Smooth muscle cell (in vitro differentiated cells): ENCODE results near the gene KMT2D. TPM values are rescaled to one million over a fixed set of nuclear protein-coding genes. Genes with fewer than 3 reads are reported as not detected.
A peak's percentile ranks its signal among the peaks of the same experiment; 100 is the strongest.

Source experiments
- DNase-seq: peaks from one replicate; lab custom pipeline; 2025; ENCODE audit not compliant: unreplicated experiment; lab: John Stamatoyannopoulos, UW
- H2AFZ ChIP-seq: fragments of 200-600 bp; sonication (generic); 2 replicates; pipeline ENCODE4 v1.6.0; 2016; ENCODE audit warnings: antibody characterized with exemption, low read depth, mild to moderate bottlenecking
- H3F3A ChIP-seq: fragments of 200-600 bp; sonication (generic); 2 replicates; pipeline ENCODE4 v1.6.0; 2017; ENCODE audit warnings: antibody characterized with exemption, low read depth
- H3K27ac ChIP-seq: fragments of 200-600 bp; sonication (generic); 2 replicates; pipeline ENCODE4 v1.5.1; 2016; ENCODE audit warnings: low read depth, mild to moderate bottlenecking
- H3K27me3 ChIP-seq: fragments of 200-600 bp; sonication (generic); 2 replicates; pipeline ENCODE4 v1.6.1; 2016; ENCODE audit warnings: low read depth, mild to moderate bottlenecking
- H3K36me3 ChIP-seq: fragments of 200-600 bp; sonication (generic); 2 replicates; pipeline ENCODE4 v1.5.1; 2016; ENCODE audit warnings: low read depth
- H3K4me1 ChIP-seq: fragments of 200-600 bp; sonication (generic); 2 replicates; pipeline ENCODE4 v1.5.1; 2016; ENCODE audit warnings: low read depth
- H3K4me2 ChIP-seq: fragments of 200-600 bp; sonication (generic); 2 replicates; pipeline ENCODE4 v1.6.0; 2016; ENCODE audit warnings: mild to moderate bottlenecking
- H3K4me3 ChIP-seq: fragments of 200-600 bp; sonication (generic); 2 replicates; pipeline ENCODE4 v1.5.1; 2016; ENCODE audit warnings: mild to moderate bottlenecking
- H3K79me2 ChIP-seq: fragments of 200-600 bp; sonication (generic); 2 replicates; pipeline ENCODE4 v1.6.0; 2016; ENCODE audit warnings: low read depth, mild to moderate bottlenecking
- H3K9ac ChIP-seq: fragments of 200-600 bp; sonication (generic); 2 replicates; pipeline ENCODE4 v1.6.0; 2016; ENCODE audit warnings: low read depth
- H3K9me3 ChIP-seq: fragments of 200-600 bp; sonication (generic); replicated peaks from 2 replicates; pipeline ENCODE4 v1.5.1; 2016; ENCODE audit warnings: low read depth
- H4K20me1 ChIP-seq: fragments of 200-600 bp; sonication (generic); 2 replicates; pipeline ENCODE4 v1.6.0; 2016; ENCODE audit warnings: low read depth
- CTCF ChIP-seq: fragments of 200-600 bp; sonication (generic); IDR thresholded peaks from 2 replicates; pipeline ENCODE4 v1.5.1; 2017; ENCODE audit warnings: borderline replicate concordance, mild to moderate bottlenecking, antibody characterized with exemption; ENCODE audit not compliant: insufficient read depth, poor library complexity, severe bottlenecking
- WGBS: methylation state at CpG from one replicate; pipeline ENCODE4 v1.1.7; 2016; ENCODE audit warnings: low lambda C conversion rate; 5-methylcytosine and 5-hydroxymethylcytosine counted together
- polyA plus RNA-seq: library from polyadenylated mRNA; unstranded; fragments of >200 nt; fragmentation: Nextera tagmentation; extraction: Ambion mirVana; gene quantifications from 2 replicates; pipeline ENCODE4 v1.2.1, GENCODE V29; 2016
- total RNA-seq: library from RNA; depleted of rRNA; stranded (reverse); fragments of >200 nt; gene quantifications from 2 replicates; pipeline ENCODE4 v1.2.3, GENCODE V29; 2014

Gene KMT2D
- total and polyA plus RNA-seq, 2 experiments from 2014 or later, result 24.6 to 25.9 TPM

- Histone ChIP-seq H3K27me3 (no peaks in the 10 kb centered on the region), H4K20me1 (no peaks in the 10 kb centered on the region), H3F3A (peaks cover 11% of the 10 kb centered on the region), H2AFZ (no peak overlapping the region), H3K36me3 (no peaks in the 10 kb centered on the region), H3K9me3 (no peaks in the 10 kb centered on the region), H3K4me2 (no peak overlapping the region), H3K4me3 (no peak overlapping the region), H3K4me1 (no peaks in the 10 kb centered on the region), H3K9ac (no peak overlapping the region), H3K27ac (no peak overlapping the region), H3K79me2 (no peaks in the 10 kb centered on the region)
- WGBS, result 96% methylated on average over 2 of the region's 2 CpGs
- no peak for TF ChIP-seq CTCF
- DNase-seq, result no peak
Observed at GRCh38 chr12:49023812-49024211, 36.8 kb downstream of the KMT2D start.

GRCh38 chr12:49022558-49023178 lies 37.9 kb downstream of the KMT2D start:
- Histone ChIP-seq H3K79me2 (no peaks in the 10 kb centered on the region), H4K20me1 (no peaks in the 10 kb centered on the region), H3K36me3 (no peaks in the 10 kb centered on the region), H3K4me1 (peaks cover 4% of the 10 kb centered on the region), H3K27ac (no peak overlapping the region), H3K9ac (no peak overlapping the region), H3K27me3 (no peaks in the 10 kb centered on the region), H3K9me3 (no peaks in the 10 kb centered on the region), H3F3A (peaks cover 11% of the 10 kb centered on the region), H3K4me3 (no peak overlapping the region), H3K4me2 (no peak overlapping the region), H2AFZ (no peak overlapping the region)
- TF ChIP-seq CTCF, result no peak
- 95% methylated on average over 15 of the region's 15 CpGs for WGBS
- DNase-seq, result no peak

GRCh38 chr12:49021292-49021915 lies 39.2 kb downstream of the KMT2D start:
- no peaks in the 10 kb centered on the region for H4K20me1 ChIP-seq
- peaks cover 10% of the 10 kb centered on the region for H3K79me2 ChIP-seq
- no peaks in the 10 kb centered on the region for H3K27me3 ChIP-seq
- no peak overlapping the region for H2AFZ ChIP-seq
- peaks cover 8% of the 10 kb centered on the region for H3K4me1 ChIP-seq
- no peak for TF ChIP-seq CTCF
- no peak overlapping the region for H3K4me3 ChIP-seq
- no peaks in the 10 kb centered on the region for H3K9me3 ChIP-seq
- DNase-seq, result no peak
- no peak overlapping the region for H3K9ac ChIP-seq
- H3F3A ChIP-seq, result peaks cover 11% of the 10 kb centered on the region
- WGBS, result 95% methylated on average over 11 of the region's 11 CpGs
- H3K36me3 ChIP-seq, result no peaks in the 10 kb centered on the region
- no peak overlapping the region for H3K4me2 ChIP-seq
- no peak overlapping the region for H3K27ac ChIP-seq

- DNase-seq, result no peak
- peaks cover 18% of the 10 kb centered on the region for H3K79me2 ChIP-seq
- 100% methylated on average over 4 of the region's 6 CpGs for WGBS
- peaks cover 8% of the 10 kb centered on the region for H3K4me1 ChIP-seq
- H3K27me3 ChIP-seq, result no peaks in the 10 kb centered on the region
- no peak overlapping the region for H3K9ac ChIP-seq
- no peaks in the 10 kb centered on the region for H3K9me3 ChIP-seq
- no peaks in the 10 kb centered on the region for H4K20me1 ChIP-seq
- H3F3A ChIP-seq, result peaks cover 11% of the 10 kb centered on the region
- no peak for TF ChIP-seq CTCF
- no peaks in the 10 kb centered on the region for H3K36me3 ChIP-seq
- no peak overlapping the region for H3K4me2 ChIP-seq
- H2AFZ ChIP-seq, result no peak overlapping the region
- peak overlapping the region; percentile 97 for H3K27ac ChIP-seq
- no peak overlapping the region for H3K4me3 ChIP-seq
Observed at GRCh38 chr12:49020441-49020840, 40.2 kb downstream of the KMT2D start.
